SH-SY5Y (cell line): ENCODE results near the gene HORMAD2.

Experiments used
- GATA2 ChIP-seq: IDR thresholded peaks from 2 replicates; pipeline ENCODE4 v1.6.1; 2011; ENCODE audit warnings: mild to moderate bottlenecking, low read depth, low read length
- GATA3 ChIP-seq: IDR thresholded peaks from 2 replicates; pipeline ENCODE4 v1.6.1; 2011; ENCODE audit warnings: low read depth, mild to moderate bottlenecking, low read length, moderate library complexity

GRCh38 chr22:30159561-30160353, 79.5 kb downstream of the HORMAD2 start:
- no peak for TF ChIP-seq GATA3
- TF ChIP-seq GATA2: no peak
